ENCODE data around the gene HAND2. TPM values are rescaled to one million over a fixed set of nuclear protein-coding genes. Genes with fewer than 3 reads are reported as not detected.

HAND2 gene
- total RNA-seq (not detected), polyA plus RNA-seq (not detected), total RNA-seq (0 to 0.06 (median 0) reads per million in 6 experiments)

DNA sequence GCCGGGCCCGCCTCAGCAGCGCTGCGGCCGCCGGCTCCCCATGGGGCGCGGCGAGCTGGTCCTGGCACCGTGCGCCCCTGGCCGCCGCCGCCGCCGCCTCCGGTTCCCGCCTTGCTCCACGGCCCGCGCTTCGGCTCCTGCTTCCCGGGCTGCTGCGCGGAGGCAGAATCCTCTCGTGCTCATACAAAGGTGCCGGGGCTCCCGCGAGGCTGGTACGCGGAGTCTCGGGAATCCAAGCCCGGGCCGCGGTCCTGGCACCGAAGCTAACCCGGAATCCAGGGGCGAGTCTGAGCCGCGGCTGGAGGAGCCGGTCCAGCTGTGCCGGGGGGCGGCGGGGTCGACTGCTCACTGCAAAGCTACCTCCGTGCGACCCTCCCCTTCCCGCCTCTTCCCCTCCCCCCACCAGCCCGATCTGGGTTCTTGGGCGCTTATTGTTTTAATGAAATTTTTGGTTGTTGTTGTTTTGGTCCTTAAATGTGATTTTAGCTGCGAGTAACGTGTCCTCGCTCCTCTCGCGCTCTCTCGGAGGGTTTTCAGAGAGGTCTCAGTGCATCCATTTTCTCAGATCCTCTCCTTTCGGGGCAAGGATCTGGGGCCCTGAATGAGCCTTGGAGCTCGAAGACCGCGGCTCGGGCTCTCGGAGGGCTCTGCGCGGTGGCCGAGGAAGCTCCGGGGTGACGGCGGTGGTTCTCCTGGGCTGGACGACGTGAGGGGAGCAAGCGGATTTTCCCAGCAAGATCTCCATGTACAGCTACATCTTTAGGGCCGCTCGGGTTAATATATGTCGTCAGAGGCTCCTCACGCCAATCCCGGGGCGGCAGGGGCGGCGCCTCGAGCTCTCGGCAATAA is at the start of gene HAND2:
Gene HAND2 (minus strand): TSS at position 753 of the 849 bp plus-strand sequence. CDS start 940 bp downstream, outside the sequence.
- ATAC-seq = peak in 1 of 2 donors; percentile 16
- Mint-ChIP-seq H3K36me3 (peaks cover 9 to 21% (median 15%) of the 10 kb centered on the region in 3 donors), H3K27ac (peak within 1 kb of the TSS in 2 of 10 donors; percentile 53 to 61), H3K27me3 (peaks cover 56 to 96% (median 71%) of the 10 kb centered on the region in 5 donors), H3K4me1 (peaks cover 7 to 30% (median 20%) of the 10 kb centered on the region in 4 donors), H3K4me3 (peak within 1 kb of the TSS; percentile 28 to 83 (median 68)), H3K9me3 (peaks cover 0 to 51% (median 12%) of the 10 kb centered on the region in 9 donors)
- POLR2A ChIA-PET = no interaction called here
- no peak for DNase-seq

DNA sequence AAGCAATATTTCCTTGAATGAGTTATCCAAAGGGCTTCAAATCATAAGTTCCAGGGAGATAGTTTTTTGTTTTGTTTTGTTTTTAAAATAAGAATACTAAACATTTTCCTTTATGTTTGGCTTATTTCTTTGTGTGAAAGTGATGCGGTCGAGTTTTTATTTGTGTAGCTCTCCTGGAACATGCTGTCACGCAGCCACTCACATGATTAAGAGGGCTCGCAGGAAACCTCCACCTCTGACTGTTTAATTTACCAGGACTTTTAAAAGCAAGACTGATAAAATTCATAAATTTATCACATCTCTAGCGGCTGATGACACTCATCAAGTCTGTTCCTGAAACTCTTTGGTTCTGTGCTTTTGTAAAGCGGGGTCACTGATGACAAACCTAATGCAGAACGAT is 48.9 kb upstream of the HAND2 start:
- ATAC-seq (no peak), DNase-seq (no peak)
- no peak overlapping the region for H3K4me3 Mint-ChIP-seq
- POLR2A ChIA-PET = no interaction called here
- peaks cover 14 to 24% (median 19%) of the 10 kb centered on the region in 5 donors for H3K27me3 Mint-ChIP-seq
- H3K27ac Mint-ChIP-seq = no peak overlapping the region
- H3K9me3 Mint-ChIP-seq = peaks cover 0 to 2% (median 0%) of the 10 kb centered on the region in 9 donors
- H3K36me3 Mint-ChIP-seq = no peaks in the 10 kb centered on the region
- no peaks in the 10 kb centered on the region for H3K4me1 Mint-ChIP-seq

DNA sequence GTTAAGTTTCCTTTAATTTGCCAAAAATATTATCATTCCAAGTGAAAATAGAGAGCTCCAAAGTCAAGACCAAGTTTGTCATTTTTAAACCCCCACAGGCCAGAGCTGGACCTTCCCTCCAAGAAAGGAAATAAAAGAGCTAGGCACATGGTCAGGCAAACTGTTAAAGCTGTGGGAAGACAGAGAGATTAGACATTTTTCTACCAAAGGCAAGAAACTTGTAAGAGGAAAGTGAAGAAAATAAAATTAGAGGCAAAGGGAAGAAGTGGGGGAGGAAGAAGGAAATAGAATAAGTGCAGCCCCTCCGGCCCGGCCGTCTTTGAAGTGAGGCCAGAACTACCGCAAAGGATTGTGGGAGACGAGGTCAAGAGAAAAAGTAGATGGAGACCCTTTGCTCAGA is 47.9 kb upstream of the HAND2 start:
- Mint-ChIP-seq H3K9me3 (peaks cover 0 to 1% (median 0%) of the 10 kb centered on the region in 9 donors), H3K27me3 (peaks cover 18 to 27% (median 21%) of the 10 kb centered on the region in 5 donors), H3K27ac (no peak overlapping the region), H3K4me3 (no peak overlapping the region), H3K4me1 (no peaks in the 10 kb centered on the region), H3K36me3 (no peaks in the 10 kb centered on the region)
- DNase-seq (no peak), ATAC-seq (no peak)
- POLR2A ChIA-PET = no interaction called here

DNA sequence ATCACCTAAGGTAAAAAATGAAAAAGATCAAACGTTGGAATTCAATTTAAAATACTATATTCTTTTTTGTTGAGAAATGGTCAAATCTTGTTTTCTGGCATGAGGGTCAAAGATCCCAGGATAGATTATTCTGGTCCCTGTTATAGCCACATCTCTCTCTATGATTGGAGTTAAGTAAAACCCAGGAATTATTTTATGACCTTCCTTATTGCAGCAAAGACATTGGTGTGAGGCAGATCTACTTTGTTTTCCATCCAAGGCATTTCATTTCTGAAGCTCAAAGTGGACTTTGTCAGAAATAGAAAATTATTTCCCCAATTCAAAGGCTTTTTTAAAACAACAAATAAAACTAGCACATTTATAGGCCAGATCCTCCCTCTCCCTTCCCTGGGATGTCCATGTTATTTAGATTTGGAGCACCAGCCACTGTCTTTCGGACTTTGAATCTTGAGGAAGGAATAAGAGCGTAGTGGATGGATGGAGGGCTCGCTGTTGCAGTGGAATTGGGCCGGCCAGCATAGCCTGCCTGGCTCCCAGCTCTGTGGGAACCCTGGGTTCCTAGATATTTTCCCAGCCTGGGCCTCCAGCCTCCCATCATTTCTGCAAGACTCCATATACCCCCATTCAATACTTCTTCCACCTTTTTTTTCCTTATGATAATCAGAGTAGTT is 45.6 kb upstream of the HAND2 start:
- POLR2A ChIA-PET = no interaction called here
- Mint-ChIP-seq H3K36me3 (no peaks in the 10 kb centered on the region), H3K27me3 (peaks cover 13 to 32% (median 20%) of the 10 kb centered on the region in 5 donors), H3K4me3 (no peak overlapping the region), H3K27ac (no peak overlapping the region), H3K9me3 (no peaks in the 10 kb centered on the region), H3K4me1 (no peaks in the 10 kb centered on the region)
- no peak for DNase-seq
- ATAC-seq = no peak

DNA sequence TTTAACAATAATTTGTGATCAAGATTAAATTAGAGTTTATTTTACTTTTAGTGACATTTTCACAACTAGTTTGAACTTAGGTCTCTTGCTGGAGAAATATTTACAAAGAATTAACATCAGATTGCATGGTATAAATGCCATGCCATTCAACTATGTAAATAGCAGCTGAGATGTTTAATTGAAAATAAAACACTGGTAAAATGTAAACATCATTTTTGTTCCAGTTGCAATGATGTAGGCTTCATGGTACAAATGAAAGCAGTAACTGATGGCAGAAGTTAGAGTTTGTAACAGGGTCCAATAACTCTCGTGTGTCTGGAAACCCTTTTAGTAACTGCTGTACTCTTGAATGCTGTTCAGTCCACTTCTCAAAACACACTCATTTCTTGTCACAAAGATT is 43.7 kb upstream of the HAND2 start:
- Mint-ChIP-seq H3K4me3 (no peak overlapping the region), H3K27ac (no peak overlapping the region), H3K9me3 (no peaks in the 10 kb centered on the region), H3K36me3 (no peaks in the 10 kb centered on the region), H3K27me3 (peaks cover 16 to 44% (median 25%) of the 10 kb centered on the region in 5 donors), H3K4me1 (no peaks in the 10 kb centered on the region)
- ATAC-seq (no peak), DNase-seq (no peak)
- POLR2A ChIA-PET = no interaction called here

DNA sequence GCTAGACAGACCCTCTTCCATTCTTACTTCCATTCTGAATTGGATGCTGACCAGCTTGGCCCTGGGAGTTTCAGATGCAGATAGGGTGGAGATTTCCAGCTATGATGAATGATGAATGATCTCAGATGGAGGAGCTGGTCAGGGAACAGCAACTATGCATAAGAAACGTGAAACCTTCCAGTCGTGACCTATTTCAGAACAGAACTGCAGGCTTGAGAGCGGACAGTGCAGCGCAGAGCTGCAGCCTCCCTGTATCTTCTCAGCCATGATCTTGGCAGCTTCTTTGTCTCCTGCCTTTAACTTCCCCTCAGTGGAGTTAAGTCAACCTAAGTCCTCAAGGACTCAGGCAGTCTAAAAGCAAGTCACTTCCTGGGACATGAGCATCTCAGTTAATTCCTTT is 43.3 kb upstream of the HAND2 start:
- Mint-ChIP-seq H3K36me3 (no peaks in the 10 kb centered on the region), H3K27ac (no peak overlapping the region), H3K27me3 (peaks cover 14 to 39% (median 23%) of the 10 kb centered on the region in 5 donors), H3K9me3 (peaks cover 0 to 1% (median 0%) of the 10 kb centered on the region in 9 donors), H3K4me3 (no peak overlapping the region), H3K4me1 (no peaks in the 10 kb centered on the region)
- DNase-seq (no peak), ATAC-seq (no peak)
- POLR2A ChIA-PET = no interaction called here

DNA sequence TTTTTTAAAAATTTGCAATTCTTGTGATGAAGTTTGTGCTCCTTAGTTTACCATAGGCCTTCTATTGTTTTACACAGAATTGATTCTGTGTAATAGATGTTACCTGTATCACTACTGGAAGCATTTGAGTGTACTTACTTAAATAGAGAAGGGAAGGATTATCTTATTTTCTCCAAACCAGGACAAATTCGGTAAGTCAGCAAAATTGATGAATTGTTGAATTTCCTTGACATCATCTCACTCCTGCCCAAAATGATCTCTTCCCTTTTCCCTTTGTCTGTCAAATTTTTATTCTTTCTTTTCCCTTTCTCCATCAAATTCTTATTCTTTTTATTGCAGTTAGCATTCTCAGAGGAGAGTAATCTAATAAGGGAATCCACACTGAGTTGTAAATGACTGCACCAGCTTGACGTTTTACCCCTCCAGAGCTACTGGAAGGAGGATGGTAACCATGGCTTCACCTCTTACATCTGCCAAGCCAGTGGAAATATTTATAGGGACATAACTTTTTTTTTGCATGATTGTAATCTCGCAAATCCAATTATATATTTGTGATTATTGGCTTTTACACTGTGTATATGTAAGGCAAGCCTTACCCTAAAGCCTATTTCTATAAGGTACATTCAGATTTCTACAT is 42.6 kb upstream of the HAND2 start:
- POLR2A ChIA-PET = no interaction called here
- no peak for DNase-seq
- Mint-ChIP-seq H3K27me3 (peaks cover 17 to 33% (median 21%) of the 10 kb centered on the region in 5 donors), H3K4me3 (no peak overlapping the region), H3K9me3 (peaks cover 0 to 4% (median 0%) of the 10 kb centered on the region in 9 donors), H3K27ac (no peak overlapping the region), H3K4me1 (no peaks in the 10 kb centered on the region), H3K36me3 (no peaks in the 10 kb centered on the region)
- no peak for ATAC-seq

DNA sequence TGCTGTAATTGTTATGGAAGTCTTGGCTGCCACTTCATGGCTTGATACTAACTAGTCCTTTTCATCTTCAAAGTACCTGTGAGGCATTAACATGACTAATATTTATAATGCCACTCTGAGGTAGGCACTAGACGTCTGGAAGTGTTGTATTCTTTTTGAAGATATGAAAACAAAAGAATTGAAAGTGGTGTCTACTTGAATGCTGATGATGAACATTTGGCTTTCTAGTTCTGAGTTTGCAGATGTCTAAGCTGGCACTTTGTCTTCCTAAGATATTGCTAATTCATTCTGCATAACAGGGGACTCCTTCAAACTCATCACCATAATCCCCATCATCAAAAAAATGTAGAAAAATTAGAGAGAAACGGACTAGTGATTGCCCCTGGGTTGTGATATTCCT is 41.6 kb upstream of the HAND2 start:
- Mint-ChIP-seq H3K4me3 (no peak overlapping the region), H3K27me3 (peaks cover 17 to 31% (median 21%) of the 10 kb centered on the region in 5 donors), H3K27ac (no peak overlapping the region), H3K36me3 (no peaks in the 10 kb centered on the region), H3K4me1 (no peaks in the 10 kb centered on the region), H3K9me3 (peaks cover 0 to 4% (median 0%) of the 10 kb centered on the region in 9 donors)
- DNase-seq = no peak
- no peak for ATAC-seq
- POLR2A ChIA-PET = no interaction called here

DNA sequence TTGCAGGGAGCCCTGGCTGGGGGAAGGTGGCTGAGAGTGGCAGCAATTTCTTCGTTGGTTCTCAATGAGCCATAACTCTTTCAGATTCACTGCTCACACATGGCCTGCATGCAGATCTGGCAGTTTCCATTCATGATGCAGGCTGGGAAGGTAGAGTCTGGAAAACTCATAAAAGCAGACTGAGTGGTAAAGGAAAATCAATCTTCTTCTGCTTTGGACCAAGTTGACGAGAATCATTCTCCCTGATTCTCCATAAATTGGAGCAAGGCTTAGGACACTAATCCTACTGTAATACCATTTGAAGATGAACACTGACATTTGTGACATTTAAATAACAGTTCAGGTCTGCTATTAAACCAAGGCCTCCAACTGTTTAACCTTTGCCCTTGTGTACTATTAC is 35.3 kb upstream of the HAND2 start:
- Mint-ChIP-seq H3K4me3 (no peak overlapping the region), H3K9me3 (peaks cover 0 to 4% (median 0%) of the 10 kb centered on the region in 9 donors), H3K36me3 (no peaks in the 10 kb centered on the region), H3K27ac (no peak overlapping the region), H3K27me3 (peaks cover 11 to 14% (median 12%) of the 10 kb centered on the region in 5 donors), H3K4me1 (no peaks in the 10 kb centered on the region)
- POLR2A ChIA-PET = no interaction called here
- DNase-seq (no peak), ATAC-seq (no peak)

DNA sequence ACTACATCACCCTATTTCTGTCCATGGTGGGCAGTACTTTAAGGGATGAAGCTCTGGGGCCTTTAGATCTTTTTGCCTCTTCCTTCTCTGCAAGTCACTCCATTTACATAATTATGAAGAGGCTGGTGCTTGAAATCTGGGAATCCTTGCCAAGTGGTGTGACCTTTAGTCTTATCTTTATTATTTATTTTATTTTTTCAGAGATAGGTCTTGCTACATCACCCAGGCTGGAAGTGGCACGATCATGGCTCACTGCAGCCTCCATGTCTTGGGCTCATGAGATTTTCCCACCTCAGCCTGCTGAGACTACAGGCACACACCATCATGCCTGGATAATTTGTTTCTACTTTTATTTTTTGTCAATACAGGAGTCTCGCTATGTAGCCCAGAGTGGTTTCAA is 34.4 kb upstream of the HAND2 start:
- POLR2A ChIA-PET = no interaction called here
- Mint-ChIP-seq H3K4me1 (no peaks in the 10 kb centered on the region), H3K36me3 (no peaks in the 10 kb centered on the region), H3K27ac (no peak overlapping the region), H3K4me3 (no peak overlapping the region), H3K9me3 (peaks cover 0 to 4% (median 0%) of the 10 kb centered on the region in 9 donors), H3K27me3 (peaks cover 7 to 15% (median 12%) of the 10 kb centered on the region in 5 donors)
- no peak for DNase-seq
- no peak for ATAC-seq

DNA sequence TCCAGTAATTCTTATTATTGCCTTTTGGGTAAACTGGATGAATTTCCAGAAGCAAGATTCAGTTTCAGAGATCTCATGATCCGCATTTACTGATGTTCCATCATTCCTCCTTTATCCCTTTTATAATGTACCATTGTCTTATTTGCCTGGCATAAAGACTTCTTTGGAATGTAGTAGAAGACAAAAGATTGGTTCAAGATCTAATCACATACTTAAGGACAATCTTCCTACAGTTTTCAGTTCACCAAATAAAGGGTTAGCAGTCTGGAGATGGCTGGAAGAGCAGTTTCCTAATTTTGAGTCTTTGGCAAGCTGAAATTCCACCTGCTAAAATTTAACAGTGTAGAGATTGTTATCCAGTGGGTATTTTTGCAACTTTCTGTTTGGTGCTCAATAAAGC is 30.9 kb upstream of the HAND2 start:
- DNase-seq (no peak), ATAC-seq (no peak)
- Mint-ChIP-seq H3K4me1 (no peaks in the 10 kb centered on the region), H3K36me3 (no peaks in the 10 kb centered on the region), H3K9me3 (peaks cover 0 to 2% (median 0%) of the 10 kb centered on the region in 9 donors), H3K27ac (no peak overlapping the region), H3K27me3 (peaks cover 7 to 39% (median 15%) of the 10 kb centered on the region in 5 donors), H3K4me3 (no peak overlapping the region)
- POLR2A ChIA-PET = no interaction called here

DNA sequence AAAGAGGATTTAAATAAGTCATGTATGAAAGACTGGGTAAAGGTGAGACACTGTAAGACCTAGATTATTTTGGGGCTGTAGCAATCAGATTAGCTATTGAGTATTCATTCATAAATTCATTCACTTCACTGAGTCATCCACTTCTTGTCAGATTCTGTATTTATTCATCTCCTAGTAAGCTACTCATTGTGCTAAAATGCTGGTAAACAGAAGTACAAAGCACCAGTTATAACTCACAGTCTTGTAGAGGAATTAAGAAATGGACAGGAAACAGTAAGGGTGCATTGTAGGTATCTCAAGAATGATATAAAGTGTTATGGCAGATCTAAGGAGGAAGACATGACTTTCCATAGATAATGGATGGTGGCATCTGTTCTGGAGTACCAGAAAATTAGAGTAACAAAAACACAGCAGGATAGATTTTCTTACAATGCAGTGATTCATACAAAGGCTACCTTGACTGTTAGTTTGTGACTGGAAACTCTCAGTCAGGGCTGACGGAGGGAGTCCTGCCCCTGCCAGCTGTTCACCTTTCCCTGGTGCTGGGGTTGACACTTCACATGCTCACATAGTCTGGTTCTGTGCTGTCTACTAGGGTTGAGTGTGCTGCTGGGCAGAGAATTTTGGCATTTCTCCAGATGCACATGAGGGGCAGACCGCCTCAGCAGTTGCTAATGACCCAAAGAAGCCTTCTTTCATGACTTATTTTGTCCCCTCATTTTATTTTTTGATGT is 26.5 kb upstream of the HAND2 start:
- Mint-ChIP-seq H3K36me3 (no peaks in the 10 kb centered on the region), H3K27me3 (peaks cover 9 to 64% (median 27%) of the 10 kb centered on the region in 5 donors), H3K4me3 (no peak overlapping the region), H3K9me3 (peaks cover 0 to 2% (median 0%) of the 10 kb centered on the region in 9 donors), H3K4me1 (no peaks in the 10 kb centered on the region), H3K27ac (no peak overlapping the region)
- ATAC-seq (no peak), DNase-seq (no peak)
- POLR2A ChIA-PET = no interaction called here

Data from naive thymus-derived CD8-positive, alpha-beta T cell (primary cell).